Right lobe of liver (tissue), 6 donors: Measurements from ENCODE around the gene MEMO1. TPM values are rescaled to one million over a fixed set of nuclear protein-coding genes. Genes with fewer than 3 reads are reported as not detected.
"Not testable (repeated sequence)": the region's sequence is repeated elsewhere in the genome, so short reads cannot be mapped to it uniquely, and the experiment has no call there.

Source experiments
- ATAC-seq, 4 donors: fragments of 200-7000 bp; cut with Tn5 transposase; one replicate each; pipeline ENCODE4 v1.9.1; 2020; ENCODE audit warnings: mild to moderate bottlenecking in 4 of 4, moderate library complexity in 4 of 4
- DNase-seq, 3 donors: peaks; one replicate each; pipeline ENCODE4 v3.0.0-alpha.2; 2020
- H3K27ac ChIP-seq, 3 donors: fragments of 200-600 bp; one replicate each; pipeline ENCODE4 v1.8.0; 2022
- H3K27me3 ChIP-seq, 2 donors: fragments of 200-600 bp; one replicate each; pipeline ENCODE4 v1.8.0; 2022
- H3K36me3 ChIP-seq, 4 donors: fragments of 200-600 bp; sonication (generic) in 1 of 4; one replicate each; pipeline versions ENCODE4 v1.5.1 to v1.8.0; 2017 to 2022; ENCODE audit warnings: control low read depth in 1 of 4
- H3K4me1 ChIP-seq, 4 donors: fragments of 200-600 bp; sonication (generic) in 1 of 4; one replicate each; pipeline versions ENCODE4 v1.5.1 to v1.8.0; 2017 to 2022; ENCODE audit warnings: control low read depth in 1 of 4
- H3K4me3 ChIP-seq, 3 donors: fragments of 200-600 bp; one replicate each; pipeline ENCODE4 v1.8.0; 2022
- H3K9me3 ChIP-seq, 4 donors: fragments of 200-600 bp; sonication (generic) in 1 of 4; one replicate each; pipeline versions ENCODE4 v1.5.1 to v1.8.0; 2017 to 2022; ENCODE audit warnings: control low read depth in 1 of 4
- POLR2A ChIP-seq: fragments of 450-650 bp; IDR thresholded peaks from one replicate; pipeline ENCODE4 v1.6.1; 2017; ENCODE audit warnings: antibody characterized with exemption, mild to moderate bottlenecking
- WGBS: methylation state at CpG from one replicate; pipeline ENCODE4 v1.1.6; 2018; ENCODE audit warnings: low coverage, low lambda C conversion rate; ENCODE audit not compliant: insufficient coverage; ENCODE audit errors: missing lambda C conversion rate; 5-methylcytosine and 5-hydroxymethylcytosine counted together
- intact Hi-C, 2 donors: fragments of 100-400 bp; cut with DNase I; formaldehyde crosslinking; loops; one replicate each; pipeline versions ENCODE4 v1.11.2 to v1.14.1; 2022
- total RNA-seq, 6 experiments: library from RNA; depleted of rRNA in 2 of 6; stranded (reverse); fragments of >200 nt in 2 of 6; fragmentation: NEBNext Ultra II Directional in 3 of 6; extraction: Animal tissue kit (Norgen Biotek cat#: 25700) in 3 of 6; gene quantifications; one replicate each; pipeline versions ENCODE4 v1.1.0 to v1.2.4, GENCODE V29; 2016 to 2023
- TF ChIP-seq, protein P1 (sequence below), 4 donors: fragments of 200-600 bp in 3 of 4; fragments of 450-650 bp in 1 of 4; IDR thresholded peaks; one replicate each; pipeline versions ENCODE4 v1.5.1 to v1.8.0; 2016 to 2022; ENCODE audit warnings: antibody characterized with exemption in 4 of 4, mild to moderate bottlenecking in 2 of 4
- donor health status: DM: no; HTN: yes; CAD: no.
- donor health status: DM: no; HTN: no; CAD: no.
- donor health status: DM: no; HTN: no; CAD: no.
- donor health status: DM: no; HTN: yes; CAD: no.
- donor health status: DM: no; HTN: yes; CAD: no.

MEMO1 gene
- total RNA-seq, 6 experiments from 2014 or later = 19.6 to 28.0 (median 23.2) TPM

GRCh38 chr2:32011485-32011960, 715 bp upstream of the MEMO1 start:
- H3K9me3 ChIP-seq = no peaks in the 10 kb centered on the region
- no peak for ATAC-seq
- peak overlapping the region; percentile 80 to 90 (median 87) for H3K27ac ChIP-seq
- peak overlapping the region; percentile 74 to 82 (median 80) for H3K4me3 ChIP-seq
- 80% methylated on average over 5 of the region's 5 CpGs for WGBS
- H3K4me1 ChIP-seq = peaks cover 0 to 18% (median 4%) of the 10 kb centered on the region in 4 donors
- intact Hi-C loops = no loop called here
- no peaks in the 10 kb centered on the region for H3K36me3 ChIP-seq
- DNase-seq = peak in 1 of 3 donors; percentile 36
- TF ChIP-seq, protein P1, sequence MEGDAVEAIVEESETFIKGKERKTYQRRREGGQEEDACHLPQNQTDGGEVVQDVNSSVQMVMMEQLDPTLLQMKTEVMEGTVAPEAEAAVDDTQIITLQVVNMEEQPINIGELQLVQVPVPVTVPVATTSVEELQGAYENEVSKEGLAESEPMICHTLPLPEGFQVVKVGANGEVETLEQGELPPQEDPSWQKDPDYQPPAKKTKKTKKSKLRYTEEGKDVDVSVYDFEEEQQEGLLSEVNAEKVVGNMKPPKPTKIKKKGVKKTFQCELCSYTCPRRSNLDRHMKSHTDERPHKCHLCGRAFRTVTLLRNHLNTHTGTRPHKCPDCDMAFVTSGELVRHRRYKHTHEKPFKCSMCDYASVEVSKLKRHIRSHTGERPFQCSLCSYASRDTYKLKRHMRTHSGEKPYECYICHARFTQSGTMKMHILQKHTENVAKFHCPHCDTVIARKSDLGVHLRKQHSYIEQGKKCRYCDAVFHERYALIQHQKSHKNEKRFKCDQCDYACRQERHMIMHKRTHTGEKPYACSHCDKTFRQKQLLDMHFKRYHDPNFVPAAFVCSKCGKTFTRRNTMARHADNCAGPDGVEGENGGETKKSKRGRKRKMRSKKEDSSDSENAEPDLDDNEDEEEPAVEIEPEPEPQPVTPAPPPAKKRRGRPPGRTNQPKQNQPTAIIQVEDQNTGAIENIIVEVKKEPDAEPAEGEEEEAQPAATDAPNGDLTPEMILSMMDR (IDR thresholded peaks at IDR 0.05) = no peak
- no peak for TF ChIP-seq POLR2A
- H3K27me3 ChIP-seq = no peaks in the 10 kb centered on the region

DNA sequence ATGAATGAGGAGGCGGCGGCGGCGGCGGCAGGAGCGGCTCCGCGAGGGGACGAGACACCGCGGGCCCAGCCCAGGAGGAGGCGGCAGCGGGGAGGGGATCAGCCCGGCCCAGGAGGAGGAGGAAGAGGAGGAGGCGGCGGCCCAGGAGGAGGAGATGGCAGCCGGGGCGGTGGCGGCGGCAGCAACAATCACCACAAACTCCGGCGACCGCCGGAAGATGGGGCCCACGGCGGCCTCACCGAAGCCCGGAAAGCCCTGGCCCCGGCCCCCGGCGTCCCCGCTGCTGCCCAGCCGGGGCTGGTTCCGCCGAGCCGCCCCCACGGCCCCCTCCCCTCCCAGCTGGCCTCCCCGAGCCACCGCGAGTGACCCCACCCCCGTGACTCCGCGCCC, 533 bp downstream of the MEMO1 start:
- ATAC-seq = peak; percentile 60 to 86 (median 71)
- H3K27me3 ChIP-seq, H3K36me3 ChIP-seq, intact Hi-C loops, H3K9me3 ChIP-seq: not testable (repeated sequence)
- H3K4me3 ChIP-seq = peak overlapping the region; percentile 74 to 82 (median 80)
- H3K27ac ChIP-seq = peak overlapping the region; percentile 80 to 90 (median 87)
- peaks cover 0 to 28% (median 9%) of the 10 kb centered on the region in 4 donors for H3K4me1 ChIP-seq
- 0% methylated on average over 2 of the region's 43 CpGs for WGBS
- peak; percentile 67 to 83 (median 76) for DNase-seq

DNA sequence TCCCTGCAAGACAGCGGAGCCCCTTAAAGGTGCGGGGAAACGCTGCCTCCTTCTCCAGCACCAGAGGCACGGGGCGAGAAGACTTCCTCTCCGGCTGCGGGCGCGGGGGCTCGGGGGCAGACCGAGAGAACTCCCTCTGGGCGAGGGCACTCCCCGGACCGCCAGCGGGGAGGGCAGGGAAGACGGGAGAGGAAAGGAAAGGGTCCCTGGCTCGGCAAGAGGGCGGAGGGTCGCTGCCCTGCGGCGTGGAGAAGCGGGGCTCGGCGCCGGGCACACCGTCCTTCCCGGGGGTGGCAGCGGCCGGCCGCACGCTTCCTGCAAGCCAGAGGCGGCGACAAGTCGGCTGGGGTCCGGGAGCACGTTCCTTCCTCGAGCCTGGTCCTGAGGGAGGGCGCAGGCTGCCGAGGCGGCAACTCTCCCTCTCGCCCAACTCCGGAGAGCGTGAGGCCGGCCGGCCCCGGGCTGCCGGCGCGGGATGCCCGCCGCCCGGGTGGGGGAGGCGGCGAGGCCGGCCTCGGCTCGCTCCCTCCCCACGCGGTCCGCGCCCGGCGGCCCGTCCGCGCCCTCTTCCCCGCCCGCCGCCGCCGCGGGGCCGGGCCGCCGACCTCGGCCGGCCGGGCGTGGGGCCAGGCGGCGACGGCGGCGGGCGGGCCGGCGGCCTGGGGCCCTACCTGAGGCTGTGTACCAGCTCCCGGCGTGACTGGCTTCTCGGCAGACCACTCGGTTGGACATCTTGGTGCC, 1.1 kb downstream of the MEMO1 start:
- Histone ChIP-seq H3K27ac (peak overlapping the region; percentile 64 to 90 (median 80)), H3K27me3 (no peaks in the 10 kb centered on the region), H3K4me3 (peak overlapping the region; percentile 74 to 88 (median 80)), H3K9me3 (no peaks in the 10 kb centered on the region), H3K4me1 (peaks cover 0 to 34% (median 12%) of the 10 kb centered on the region in 4 donors), H3K36me3 (no peaks in the 10 kb centered on the region)
- intact Hi-C loops = no loop called here
- 1% methylated on average over 11 of the region's 91 CpGs for whole genome bisulfite sequencing
- peak; percentile 45 for TF ChIP-seq POLR2A
- TF ChIP-seq, protein P1 (IDR thresholded peaks at IDR 0.05) = no peak
- peak; percentile 51 to 75 (median 62) for DNase-seq
- ATAC-seq = peak; percentile 0 to 21 (median 6)

DNA sequence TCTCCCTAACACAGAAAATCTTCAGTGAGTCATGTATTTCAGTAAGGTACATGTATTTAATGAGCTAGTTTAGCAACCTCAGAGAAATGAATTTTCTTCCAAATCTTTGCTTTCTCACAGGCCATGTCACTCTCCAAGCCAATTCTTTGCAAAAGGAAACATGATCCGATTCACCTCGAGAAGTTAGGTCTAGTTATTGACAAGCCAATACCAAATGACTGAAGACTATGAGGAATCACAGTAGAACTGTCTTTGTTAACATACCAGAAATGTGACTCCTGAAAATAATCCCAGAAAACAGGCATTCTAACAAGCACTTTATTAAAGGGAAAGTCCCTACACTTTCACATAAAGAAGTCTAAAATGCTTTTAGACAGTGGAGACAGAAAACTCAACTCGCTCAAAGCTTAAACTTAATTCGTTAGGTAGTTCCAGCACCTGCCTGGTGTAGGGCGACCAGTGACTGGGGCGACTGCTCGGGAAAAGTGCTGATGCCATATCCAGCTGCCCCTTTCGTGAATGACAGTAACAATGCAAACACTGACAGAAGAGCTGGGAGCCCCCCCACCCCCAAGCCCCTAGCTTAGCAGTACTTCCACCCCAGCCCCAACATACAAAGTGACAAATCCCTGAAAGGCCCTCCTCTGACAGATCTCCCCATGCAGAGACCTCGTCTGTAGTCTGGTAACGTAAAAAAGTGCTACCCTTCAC, 1.8 kb downstream of the MEMO1 start:
- H3K9me3 ChIP-seq = no peaks in the 10 kb centered on the region
- no peaks in the 10 kb centered on the region for H3K27me3 ChIP-seq
- H3K27ac ChIP-seq = peak overlapping the region; percentile 55 to 90 (median 64)
- no peaks in the 10 kb centered on the region for H3K36me3 ChIP-seq
- 0% methylated on average over 10 of the region's 10 CpGs for WGBS
- intact Hi-C loops = no loop called here
- H3K4me1 ChIP-seq = peaks cover 0 to 34% (median 13%) of the 10 kb centered on the region in 4 donors
- TF ChIP-seq, protein P1 (IDR thresholded peaks at IDR 0.05) = no peak
- TF ChIP-seq POLR2A = no peak
- DNase-seq (peak in 1 of 3 donors; percentile 35), ATAC-seq (no peak)
- H3K4me3 ChIP-seq = peak overlapping the region; percentile 69 to 88 (median 80)

DNA sequence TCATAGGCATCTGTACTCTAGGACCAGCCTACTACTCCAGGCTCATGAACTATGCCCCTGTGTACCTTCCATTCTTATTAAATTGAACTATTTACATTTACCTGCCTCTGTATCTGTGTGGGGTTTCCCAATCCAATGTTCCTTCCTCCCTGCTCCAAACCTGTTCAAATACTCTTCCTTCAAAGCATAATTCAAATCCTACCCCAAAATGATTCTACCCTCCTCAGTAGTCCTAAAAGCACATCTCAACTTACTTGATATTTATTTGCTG, 3.8 kb downstream of the MEMO1 start:
- no peaks in the 10 kb centered on the region for H3K9me3 ChIP-seq
- TF ChIP-seq POLR2A = no peak
- TF ChIP-seq, protein P1 (IDR thresholded peaks at IDR 0.05) = no peak
- H3K4me1 ChIP-seq = peaks cover 0 to 34% (median 13%) of the 10 kb centered on the region in 4 donors
- peak overlapping the region in 1 of 3 donors; percentile 14 for H3K4me3 ChIP-seq
- H3K27me3 ChIP-seq = no peaks in the 10 kb centered on the region
- DNase-seq (no peak), ATAC-seq (peak; percentile 18 to 53 (median 40))
- H3K36me3 ChIP-seq = no peaks in the 10 kb centered on the region
- H3K27ac ChIP-seq = peak overlapping the region in 1 of 3 donors; percentile 90
- intact Hi-C loops = no loop called here
